ENCODE data around the gene ATP5ME.
"Not testable (repeated sequence)": the region's sequence is repeated elsewhere in the genome, so short reads cannot be mapped to it uniquely, and the experiment has no call there.

ATP5ME gene, protein sequence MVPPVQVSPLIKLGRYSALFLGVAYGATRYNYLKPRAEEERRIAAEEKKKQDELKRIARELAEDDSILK

DNA sequence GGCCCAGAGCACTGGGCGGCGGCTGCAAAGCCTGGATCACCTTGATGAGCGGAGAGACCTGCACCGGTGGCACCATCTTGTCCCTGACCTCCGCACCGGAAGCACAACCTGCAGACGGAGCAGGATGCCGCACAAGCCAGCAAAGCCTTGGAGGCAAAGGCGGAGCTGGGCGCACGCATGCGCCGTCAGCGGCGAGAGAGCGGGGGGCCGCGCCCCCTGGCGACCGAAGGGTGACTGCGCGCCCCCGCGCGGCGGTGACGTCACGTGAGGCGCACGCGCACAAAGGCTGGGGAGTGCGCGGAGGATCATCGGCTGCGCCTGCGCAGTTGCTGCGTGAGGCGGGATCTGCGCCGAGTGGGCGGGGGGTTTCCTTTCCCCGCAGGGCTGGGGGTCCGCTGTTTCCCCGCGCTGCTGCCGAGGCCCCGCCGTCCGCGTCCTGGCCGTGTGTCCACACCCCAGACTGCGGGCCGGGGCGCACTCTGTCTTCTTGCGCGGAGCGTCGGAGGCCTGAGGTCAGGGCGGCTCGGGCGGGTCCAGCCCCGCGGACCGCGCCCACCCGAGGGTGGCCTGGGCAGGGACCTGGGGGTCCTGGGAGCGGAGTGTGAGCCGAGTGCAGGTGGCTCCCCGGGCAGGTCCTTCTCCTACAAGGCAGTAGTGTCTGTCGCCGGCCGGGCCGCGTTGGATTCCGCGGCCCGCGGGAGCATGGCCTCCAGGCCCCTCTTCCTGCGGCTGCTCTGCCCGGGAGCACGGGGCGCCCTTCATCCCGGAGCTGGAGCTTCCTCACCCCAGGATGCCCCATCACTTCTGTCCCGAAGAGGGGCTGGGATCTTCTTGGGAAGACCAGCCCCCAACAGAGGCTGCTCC, at the start of gene ATP5ME, which contains the start of gene MYL5:
Gene ATP5ME (minus strand): TSS at position 105 of the 864 bp plus-strand sequence. CDS start 29 bp downstream, at position 76.
Gene MYL5 (plus strand): TSS at position 371 of the 864 bp plus-strand sequence. CDS start 3,485 bp downstream, outside the sequence.
- DNase-seq (ENCODE audit: low read depth in 2 of 2): peak; percentile 96 to 97

DNA sequence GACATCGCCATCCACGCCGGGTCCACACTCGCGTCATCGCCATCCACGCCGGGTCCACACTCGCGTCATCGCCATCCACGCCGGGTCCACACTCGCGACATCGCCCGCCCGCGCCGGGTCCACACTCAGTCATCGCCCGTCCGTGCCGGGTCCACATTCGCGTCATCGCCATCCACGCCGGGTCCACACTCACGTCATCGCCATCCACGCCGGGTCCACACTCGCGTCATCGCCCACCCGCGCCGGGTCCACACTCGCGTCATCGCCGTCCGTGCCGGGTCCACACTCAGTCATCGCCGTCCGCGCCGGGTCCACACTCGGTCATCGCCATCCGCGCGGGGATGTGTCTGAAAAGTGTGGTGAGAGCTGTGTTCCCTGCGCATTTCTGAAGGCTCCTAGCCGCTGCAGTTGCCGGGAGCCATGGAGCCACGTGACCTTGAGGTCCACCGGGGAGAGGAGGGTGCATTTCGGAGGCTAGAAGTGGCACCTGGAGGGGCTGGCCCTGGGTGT, 48.8 kb upstream of the ATP5ME start:
- no peak for DNase-seq (ENCODE audit: low read depth in 2 of 2)

DNA sequence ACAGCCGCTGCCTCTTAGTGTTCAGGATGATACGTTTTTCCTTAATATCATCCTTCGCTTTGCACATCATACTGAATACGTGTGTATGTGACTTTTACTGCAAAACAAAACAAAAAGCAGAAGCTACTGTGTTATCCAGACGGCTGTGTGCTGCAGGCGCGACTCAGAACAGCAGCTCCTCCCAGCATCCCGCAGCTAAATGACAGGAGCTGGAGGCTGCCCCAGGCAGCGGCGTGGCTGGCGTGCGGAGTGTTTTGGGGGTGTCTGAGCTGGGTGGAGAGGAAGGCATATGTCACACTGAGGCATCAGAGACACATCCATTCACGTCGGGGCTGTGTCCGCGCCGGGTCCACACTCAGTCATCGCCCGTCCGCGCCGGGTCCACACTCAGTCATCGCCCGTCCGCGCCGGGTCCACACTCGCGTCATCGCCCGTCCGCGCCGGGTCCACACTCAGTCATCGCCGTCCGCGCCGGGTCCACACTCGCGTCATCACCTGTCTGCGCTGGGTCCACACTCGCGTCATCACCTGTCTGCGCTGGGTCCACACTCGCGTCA, 48.2 kb upstream of the ATP5ME start:
- DNase-seq (ENCODE audit: low read depth in 2 of 2): no peak

DNA sequence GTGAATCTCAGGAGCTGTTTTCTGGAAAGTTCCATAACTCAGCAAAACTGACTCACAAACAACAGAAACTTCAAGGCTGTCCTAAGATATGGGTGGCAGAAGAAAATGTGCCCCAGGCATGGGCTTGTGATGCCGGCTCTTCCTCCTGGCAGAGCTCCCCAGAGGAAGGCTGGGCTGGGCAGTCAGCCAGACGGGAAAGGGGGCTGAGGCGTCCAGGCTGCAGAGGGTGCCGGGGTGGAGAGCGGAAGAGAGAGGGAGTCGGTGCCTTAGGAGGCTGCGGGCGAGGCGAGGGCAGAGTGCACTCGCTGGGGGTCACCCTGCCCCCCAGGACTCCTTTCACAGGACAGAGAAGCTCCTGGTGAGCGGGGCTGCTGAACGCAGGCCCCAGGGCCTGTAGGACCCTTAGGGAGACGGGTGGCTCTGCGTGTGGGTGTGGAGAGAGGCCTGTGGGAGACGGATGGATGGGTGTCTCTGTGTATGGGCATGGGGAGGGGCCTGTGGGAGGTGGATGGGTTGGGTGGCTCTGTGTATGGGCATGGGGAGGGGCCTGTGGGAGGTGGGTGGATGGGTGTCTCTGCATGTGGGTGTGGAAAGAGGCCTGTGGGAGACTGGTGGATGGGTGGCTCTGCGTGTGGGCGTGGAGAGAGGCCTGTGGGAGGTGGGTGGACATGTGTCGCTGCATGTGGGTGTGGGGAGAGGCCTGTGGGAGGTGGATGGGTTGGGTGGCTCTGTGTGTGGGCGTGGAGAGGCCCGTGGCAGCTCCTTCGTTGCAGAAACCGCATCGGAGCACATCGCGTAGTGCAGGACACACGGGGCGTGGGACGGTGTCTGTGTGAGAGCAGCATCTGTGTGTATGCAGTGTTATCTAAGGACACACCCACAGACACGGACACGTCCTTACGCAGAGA, 47.4 kb upstream of the ATP5ME start:
- no peak for DNase-seq (ENCODE audit: low read depth in 2 of 2)

DNA sequence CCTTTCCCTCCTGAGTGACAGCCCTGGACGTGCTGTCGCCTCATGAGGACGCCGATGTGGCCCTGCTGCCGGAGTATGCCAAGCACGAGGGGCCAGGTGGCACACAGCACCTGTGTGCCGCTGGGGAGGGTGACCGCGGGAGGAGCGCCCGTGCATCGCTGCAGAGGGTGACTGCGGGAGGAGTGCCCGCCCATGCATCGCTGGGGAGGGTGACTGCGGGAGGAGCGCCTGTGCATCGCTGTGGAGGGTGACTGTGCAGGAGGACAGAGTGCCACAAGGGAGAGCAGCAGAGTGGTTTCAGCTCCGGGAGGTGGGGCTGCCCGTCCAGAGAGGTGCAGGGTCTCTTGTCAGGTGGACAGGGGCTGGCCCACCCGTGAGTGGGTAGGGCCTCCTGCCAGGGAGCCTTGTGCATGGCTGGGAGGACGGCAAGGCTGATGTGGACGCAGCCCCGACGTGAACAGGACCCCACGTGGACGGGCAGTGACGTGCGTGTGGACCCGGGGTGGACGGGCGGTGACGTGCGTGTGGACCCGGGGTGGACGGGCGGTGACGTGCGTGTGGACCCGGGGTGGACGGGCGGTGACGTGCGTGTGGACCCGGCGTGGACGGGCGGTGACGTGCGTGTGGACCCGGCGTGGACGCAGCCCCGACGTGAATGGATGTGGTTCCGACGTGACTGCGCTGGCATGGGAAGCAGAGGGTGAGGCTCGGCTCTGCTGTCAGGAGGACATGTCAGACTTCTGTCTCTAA, 46.2 kb upstream of the ATP5ME start:
- DNase-seq (ENCODE audit: low read depth in 2 of 2): no peak

DNA sequence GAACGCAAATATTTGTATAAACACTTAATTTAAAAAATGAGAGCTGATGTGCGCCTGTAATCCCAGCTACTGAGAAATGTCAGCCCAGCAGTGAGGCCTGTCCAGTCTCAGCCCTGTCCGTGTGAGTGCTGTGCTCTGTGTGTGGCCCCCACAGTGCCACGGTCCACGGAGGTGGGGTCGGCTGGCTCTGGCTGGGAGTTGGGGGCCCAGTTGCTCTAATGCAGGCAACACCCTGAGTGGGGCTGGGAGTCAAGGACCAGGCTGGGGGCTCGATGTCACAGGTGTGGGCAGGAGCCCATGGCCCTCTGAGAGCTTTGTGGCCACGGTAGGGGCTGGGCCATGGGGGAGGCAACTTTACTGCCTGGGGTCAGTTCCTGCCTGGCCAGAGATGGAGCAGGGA, 44.4 kb upstream of the ATP5ME start:
- no peak for DNase-seq (ENCODE audit: low read depth in 2 of 2)

DNA sequence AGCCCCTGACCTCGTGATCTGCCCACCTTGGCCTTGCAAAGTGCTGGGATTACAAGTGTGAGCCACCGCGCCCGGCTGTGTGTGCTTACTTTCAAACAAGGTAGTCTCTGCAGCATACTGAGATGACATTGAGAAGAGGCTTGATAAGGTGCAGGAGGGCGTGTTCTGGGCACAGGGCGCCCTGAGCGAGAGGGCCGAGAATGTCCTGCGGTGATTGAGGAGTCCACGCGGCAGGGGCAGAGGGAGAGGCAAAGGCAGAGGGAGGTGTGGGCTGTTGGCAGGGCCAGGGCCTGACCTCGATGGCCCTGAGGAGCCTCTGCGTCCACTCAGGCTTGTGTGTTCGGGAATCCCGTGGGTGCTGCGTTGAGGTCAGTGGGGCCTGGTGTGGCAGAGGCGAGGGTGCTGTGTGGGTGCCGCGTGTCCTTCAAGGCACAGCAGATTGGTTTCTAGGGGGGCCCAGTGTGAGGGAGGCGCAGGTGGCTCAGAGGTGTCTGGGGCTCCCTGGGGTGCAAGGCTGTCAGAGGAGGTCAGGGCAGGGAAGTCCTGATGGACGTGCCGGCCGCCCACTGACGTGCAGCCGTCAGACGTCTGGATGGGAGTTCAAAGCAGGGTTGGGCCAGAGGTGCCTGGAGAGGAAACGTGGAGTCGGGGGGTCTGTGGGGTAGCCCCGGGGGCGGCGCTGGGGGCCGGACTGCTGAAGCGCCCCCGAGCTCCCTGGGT, 43.7 kb upstream of the ATP5ME start:
- DNase-seq (ENCODE audit: low read depth in 2 of 2): no peak

DNA sequence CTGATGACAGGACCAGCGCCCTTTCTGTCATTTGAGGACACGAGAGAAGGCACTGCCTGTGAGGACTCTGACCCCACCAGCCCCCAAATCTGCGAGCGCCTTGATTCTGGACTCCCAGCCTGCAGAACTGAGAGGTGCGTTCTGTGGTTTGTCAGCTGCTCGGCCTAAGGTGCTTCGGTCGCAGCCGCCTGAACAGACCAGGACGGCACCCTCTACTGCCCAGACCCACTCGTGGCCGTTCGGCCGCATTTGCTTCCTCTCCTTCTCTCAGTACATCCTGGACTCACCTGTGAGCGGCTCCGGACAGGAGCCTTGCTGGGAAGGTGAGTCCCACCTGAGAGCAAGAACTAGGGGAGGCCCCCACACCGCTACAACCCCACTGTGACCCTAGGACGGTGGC, 40.0 kb upstream of the ATP5ME start:
- DNase-seq (ENCODE audit: low read depth in 2 of 2): no peak

DNA sequence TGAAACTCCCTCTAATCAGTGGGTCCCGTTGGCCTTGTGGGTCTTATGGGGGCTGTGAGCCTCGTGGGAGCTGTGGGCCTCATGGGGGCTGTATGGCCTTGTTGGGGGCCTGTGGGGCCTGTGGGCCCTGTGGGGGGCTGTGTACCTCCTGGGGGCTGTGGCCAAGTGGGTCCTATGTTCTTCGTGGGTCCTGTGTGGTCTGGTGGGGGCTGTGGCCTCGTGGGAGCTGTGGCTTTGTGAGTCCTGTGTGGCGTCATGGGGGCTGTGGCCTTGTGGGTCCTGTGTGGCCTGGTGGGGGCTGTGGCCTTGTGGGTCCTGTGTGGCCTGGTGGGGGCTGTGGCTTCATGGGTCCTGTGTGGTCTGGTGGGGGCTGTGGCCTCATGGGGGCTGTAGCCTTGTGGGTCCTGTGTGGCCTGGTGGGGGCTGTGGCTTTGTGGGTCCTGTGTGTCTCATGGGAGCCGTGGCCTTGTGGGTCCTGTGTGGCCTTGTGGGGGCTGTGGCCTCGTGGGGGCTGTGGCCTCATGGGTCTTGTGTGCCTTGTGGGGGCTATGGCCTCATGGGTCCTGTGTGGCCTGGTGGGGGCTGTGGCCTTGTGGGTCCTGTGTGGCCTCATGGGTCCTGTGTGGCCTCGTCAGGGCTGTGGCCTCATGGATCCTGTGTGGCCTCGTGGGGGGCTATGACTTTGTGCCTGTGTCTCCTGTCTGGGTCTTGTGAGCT, 39.0 kb upstream of the ATP5ME start:
- no peak for DNase-seq (ENCODE audit: low read depth in 2 of 2)

DNA sequence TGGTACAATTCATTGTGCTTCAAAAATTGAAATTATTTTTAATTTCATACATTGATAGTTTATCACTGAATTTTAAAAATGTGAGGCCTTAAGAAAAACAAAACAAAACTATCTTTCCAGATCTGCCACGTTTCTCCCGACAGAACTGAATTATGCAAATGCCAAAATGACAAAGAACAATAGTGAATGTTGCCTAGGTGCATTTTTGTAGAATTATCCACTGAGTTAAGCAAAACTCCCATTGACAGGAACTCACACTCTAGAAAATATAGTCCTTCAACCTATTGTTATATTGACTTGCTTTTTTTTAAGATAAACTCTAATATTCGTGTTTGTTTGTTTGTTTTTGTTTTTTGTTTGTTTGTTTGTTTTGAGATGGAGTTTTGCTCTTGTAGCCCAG, 38.0 kb upstream of the ATP5ME start:
- no peak for DNase-seq (ENCODE audit: low read depth in 2 of 2)

DNA sequence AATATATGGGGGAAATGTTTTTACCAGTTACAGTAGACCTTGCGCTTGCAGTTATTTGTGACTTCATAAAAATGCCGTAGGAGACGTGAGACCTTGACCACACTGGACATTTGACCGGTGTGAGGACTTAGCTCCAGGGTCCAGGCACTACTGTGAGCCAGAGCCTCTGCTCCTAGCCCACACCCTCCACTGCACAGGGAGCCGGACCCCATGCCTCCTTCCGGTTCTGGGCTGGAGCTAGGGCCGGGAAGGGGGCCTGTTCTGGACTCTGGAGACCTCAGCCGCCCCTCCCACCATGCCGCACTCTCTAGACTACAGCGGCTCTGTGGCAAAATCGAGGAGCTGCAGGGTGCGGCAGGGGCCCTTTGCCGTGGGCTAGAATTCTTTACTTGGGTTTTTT, 36.8 kb upstream of the ATP5ME start:
- DNase-seq (ENCODE audit: low read depth in 2 of 2): no peak

DNA sequence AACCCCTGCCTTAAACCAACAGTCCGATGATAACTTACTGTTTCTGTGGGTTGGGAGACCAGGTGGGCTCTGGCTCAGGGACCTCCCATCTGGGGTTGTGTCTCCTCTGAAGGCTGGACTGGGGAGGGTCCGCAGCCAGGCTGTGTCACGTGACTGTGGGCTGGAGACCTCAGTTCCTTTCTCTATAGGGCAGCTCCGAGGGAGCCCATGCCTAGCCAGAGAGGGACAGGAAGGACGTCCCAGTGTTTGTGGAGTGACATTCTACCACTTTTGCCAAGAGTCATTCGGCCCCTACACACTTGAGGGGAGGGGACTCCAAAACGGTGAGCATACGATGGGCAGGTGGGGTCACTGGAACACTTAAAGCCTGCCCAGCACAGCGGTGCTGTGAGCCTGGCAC, 36.0 kb upstream of the ATP5ME start:
- no peak for DNase-seq (ENCODE audit: low read depth in 2 of 2)

DNA sequence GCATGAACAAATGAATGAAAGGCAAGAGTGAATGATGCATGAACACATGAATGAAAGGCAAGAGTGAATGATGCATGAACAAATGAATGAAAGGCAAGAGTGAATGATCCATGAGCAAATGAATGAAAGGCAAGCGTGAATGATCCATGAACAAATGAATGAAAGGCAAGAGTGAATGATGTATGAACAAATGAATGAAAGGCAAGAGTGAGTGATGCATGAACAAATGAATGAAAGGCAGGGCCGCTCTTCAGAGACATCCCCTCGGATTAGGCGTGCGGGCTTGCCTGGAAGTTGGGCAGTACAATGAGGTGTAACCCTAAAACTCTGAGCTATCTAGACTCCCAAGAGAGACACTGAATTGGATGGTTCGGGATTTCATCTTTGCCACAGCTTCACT, 35.3 kb upstream of the ATP5ME start:
- no peak for DNase-seq (ENCODE audit: low read depth in 2 of 2)

DNA sequence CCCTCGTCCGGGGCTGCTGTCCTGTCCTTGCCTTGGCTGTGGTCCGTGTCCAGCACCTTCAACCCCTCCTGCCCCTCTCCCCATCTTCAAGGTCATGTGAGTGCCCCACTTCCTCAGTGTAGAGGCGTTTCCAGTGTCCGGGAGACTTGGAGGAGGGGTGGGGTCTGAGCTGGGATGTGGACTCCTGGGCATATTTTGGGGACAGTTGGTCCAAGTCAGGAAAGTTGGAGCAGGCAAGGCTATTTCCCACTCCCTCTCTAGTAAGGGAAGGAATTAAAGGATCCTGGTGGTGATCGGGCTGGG, 34.5 kb upstream of the ATP5ME start:
- DNase-seq (ENCODE audit: low read depth in 2 of 2): no peak

DNA sequence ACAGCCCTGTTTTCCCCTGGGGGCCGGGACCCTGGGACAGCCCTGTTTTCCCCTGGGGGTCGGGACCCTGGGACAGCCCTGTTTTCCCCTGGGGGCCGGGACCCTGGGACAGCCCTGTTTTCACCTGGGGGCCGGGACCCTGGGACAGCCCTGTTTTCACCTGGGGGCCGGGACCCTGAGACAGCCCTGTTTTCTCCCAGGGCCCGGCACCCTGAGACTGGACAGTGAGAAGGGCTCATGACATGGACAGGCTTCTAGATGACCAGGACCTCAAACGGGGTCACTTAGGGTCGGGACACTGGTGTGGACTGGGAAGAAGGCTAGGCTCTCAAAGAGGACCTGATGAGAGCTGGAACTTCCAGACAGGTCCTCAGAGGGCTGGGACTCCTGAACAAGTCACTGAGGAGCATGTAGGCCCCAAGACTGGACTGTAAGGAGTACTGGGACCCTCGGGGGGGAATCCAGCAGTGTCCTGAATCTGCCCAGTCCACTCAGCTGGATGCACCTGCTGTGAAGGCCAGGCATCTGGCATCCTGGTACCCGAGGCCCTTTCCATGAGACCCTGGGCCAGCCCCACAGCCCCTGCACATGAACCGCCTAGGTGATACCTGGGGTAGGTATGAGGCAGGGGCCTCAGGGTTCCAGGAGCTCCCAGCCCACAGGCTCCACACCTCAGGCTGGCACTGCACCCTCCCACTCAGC, 34.0 kb upstream of the ATP5ME start:
- no peak for DNase-seq (ENCODE audit: low read depth in 2 of 2)

DNA sequence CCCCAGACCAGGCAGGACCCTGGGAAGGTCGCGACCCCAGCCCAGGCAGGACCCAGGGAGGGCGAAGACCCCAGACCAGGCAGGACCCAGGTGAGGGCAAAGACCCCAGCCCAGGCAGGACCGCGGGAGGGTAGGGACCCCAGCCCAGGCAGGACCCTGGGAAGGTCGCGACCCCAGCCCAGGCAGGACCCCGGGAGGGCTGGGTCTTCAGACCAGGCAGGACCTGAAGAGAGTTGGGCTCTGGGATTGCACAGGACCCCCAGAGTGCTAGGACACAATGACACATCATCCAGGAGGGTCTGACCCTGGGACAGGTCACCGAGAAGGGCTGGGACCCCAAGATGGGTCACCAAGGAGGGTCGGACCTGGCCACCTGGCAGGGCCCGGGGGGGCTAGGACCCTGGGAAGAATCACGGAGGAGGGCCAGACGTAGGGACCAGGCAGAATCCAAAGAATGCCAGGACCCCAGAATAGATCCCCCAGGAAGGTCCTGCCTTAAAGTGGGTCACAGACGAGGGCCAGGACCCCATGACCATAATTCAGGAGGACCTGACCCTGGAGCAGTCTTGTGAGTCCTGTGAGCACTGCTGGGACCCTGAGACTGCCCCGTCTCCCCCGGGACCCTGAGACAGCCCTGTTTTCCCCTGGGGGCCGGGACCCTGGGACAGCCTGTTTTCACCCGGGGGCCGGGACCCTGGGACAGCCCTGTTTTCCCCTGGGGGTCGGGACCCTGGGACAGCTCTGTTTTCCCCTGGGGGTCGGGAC, 32.9 kb upstream of the ATP5ME start:
- DNase-seq (ENCODE audit: low read depth in 2 of 2): no peak

DNA sequence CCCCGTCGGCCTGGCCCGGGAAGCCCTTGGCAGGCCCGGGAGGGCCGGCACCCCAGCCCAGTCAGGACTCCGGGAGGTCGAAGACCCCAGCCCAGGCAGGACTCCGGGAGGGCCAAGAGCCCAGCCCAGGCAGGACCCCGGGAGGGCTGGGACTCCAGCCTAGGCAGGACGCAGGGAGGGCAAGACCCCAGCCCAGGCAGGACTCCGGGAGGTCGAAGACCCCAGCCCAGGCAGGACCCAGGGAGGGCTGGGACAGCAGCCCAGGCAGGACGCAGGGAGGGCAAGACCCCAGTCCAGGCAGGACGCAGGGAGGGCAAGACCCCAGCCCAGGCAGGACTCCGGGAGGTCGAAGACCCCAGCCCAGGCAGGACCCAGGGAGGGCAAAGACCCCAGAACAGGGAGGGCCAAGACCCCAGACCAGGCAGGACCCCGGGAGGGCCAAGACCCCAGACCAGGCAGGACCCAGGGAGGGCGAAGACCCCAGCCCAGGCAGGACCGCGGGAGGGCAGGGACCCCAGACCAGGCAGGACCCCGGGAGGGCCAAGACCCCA, 32.1 kb upstream of the ATP5ME start:
- not testable (repeated sequence) for DNase-seq (ENCODE audit: low read depth in 2 of 2)
